ENCODE measurements around the gene TSC22D3. TPM values are rescaled to one million over a fixed set of nuclear protein-coding genes. Genes with fewer than 3 reads are reported as not detected.
"Not testable (repeated sequence)": the region's sequence is repeated elsewhere in the genome, so short reads cannot be mapped to it uniquely, and the experiment has no call there.

TSC22D3 gene
- total RNA-seq, result 10 to 100 TPM; 45.0 to 47.3 TPM
- polyA plus RNA-seq, result 790 TPM

GRCh38 chrX:107775734-107776511 lies at the start of gene TSC22D3:
Gene TSC22D3 (minus strand): TSS chrX:107775787. CDS start chrX:107775419, 368 bp downstream.
- CTCF ChIA-PET, result interaction anchor here (0.9 to 7.4 kb wide), 14 partner anchors 10 to 147 kb away, joined by 3 to 145 read pairs (median 4); partner anchors contain the start of gene PRPS1
- peak; percentile 38 to 75 (median 60) for DNase-seq
- Histone ChIP-seq H3K27ac (ENCODE audit: low read depth, low read length) (peak within 1 kb of the TSS; percentile 43), H3K4me1 (ENCODE audit: insufficient read depth, low read length) (no peaks in the 10 kb centered on the region), H3K27me3 (ENCODE audit: insufficient read depth, low read length, poor library complexity, severe bottlenecking) (no peaks in the 10 kb centered on the region), H3K4me3 (ENCODE audit: low read length) (peak within 1 kb of the TSS; percentile 73), H3K9me3 (ENCODE audit: low read length) (no peaks in the 10 kb centered on the region), H3K36me3 (ENCODE audit: insufficient read depth, low read length) (no peaks in the 10 kb centered on the region)
- Mint-ChIP-seq H3K27me3 (peaks cover 0 to 18% of the 10 kb centered on the region in 2 donors), H3K27ac (peak within 1 kb of the TSS; percentile 68 to 98 (median 92)), H3K4me3 (peak within 1 kb of the TSS; percentile 87 to 94 (median 90)), H3K36me3 (peaks cover 0 to 7% (median 0%) of the 10 kb centered on the region in 3 donors), H3K4me1 (peaks cover 12 to 27% (median 18%) of the 10 kb centered on the region in 3 donors), H3K9me3 (no peaks in the 10 kb centered on the region)
- POLR2A ChIA-PET, result interaction anchor here (0.9 to 3.7 kb wide), 7 partner anchors 33 to 147 kb away, joined by 3 to 26 read pairs (median 5); partner anchors contain the start of gene PRPS1

- H3K4me3 Mint-ChIP-seq, result peak overlapping the region in 2 of 7 donors; percentile 3 to 30
- POLR2A ChIA-PET, result no interaction called here
- DNase-seq, result no peak
These were observed 47.9 kb upstream of the TSC22D3 start for GRCh38 chrX:107823456-107823855.

GRCh38 chrX:107823042-107823441 lies 47.5 kb upstream of the TSC22D3 start:
- H3K27ac Mint-ChIP-seq, result no peak overlapping the region
- no peaks in the 10 kb centered on the region for H3K9me3 ChIP-seq (ENCODE audit: low read length)
- H3K9me3 Mint-ChIP-seq, result peaks cover 0 to 6% (median 3%) of the 10 kb centered on the region in 5 donors
- H3K27me3 Mint-ChIP-seq, result peaks cover 7 to 8% of the 10 kb centered on the region in 2 donors
- H3K27ac ChIP-seq (ENCODE audit: low read depth, low read length), result no peak overlapping the region
- peaks cover 7% of the 10 kb centered on the region for H3K4me1 ChIP-seq (ENCODE audit: insufficient read depth, low read length)
- no peak overlapping the region for H3K4me3 Mint-ChIP-seq
- no peak for DNase-seq
- peaks cover 20 to 33% (median 26%) of the 10 kb centered on the region in 3 donors for H3K4me1 Mint-ChIP-seq
- no peak overlapping the region for H3K4me3 ChIP-seq (ENCODE audit: low read length)
- H3K36me3 Mint-ChIP-seq, result peaks cover 0 to 4% (median 0%) of the 10 kb centered on the region in 3 donors
- ChIA-PET POLR2A (no interaction called here), CTCF (no interaction called here)
- no peaks in the 10 kb centered on the region for H3K36me3 ChIP-seq (ENCODE audit: insufficient read depth, low read length)
- H3K27me3 ChIP-seq (ENCODE audit: insufficient read depth, low read length, poor library complexity, severe bottlenecking), result no peaks in the 10 kb centered on the region

More at GRCh38 chrX:107823456-107823855, 47.9 kb upstream of the TSC22D3 start:
- Histone ChIP-seq H3K4me1 (ENCODE audit: insufficient read depth, low read length) (peaks cover 7% of the 10 kb centered on the region), H3K36me3 (ENCODE audit: insufficient read depth, low read length) (no peaks in the 10 kb centered on the region), H3K27ac (ENCODE audit: low read depth, low read length) (no peak overlapping the region), H3K4me3 (ENCODE audit: low read length) (no peak overlapping the region), H3K9me3 (ENCODE audit: low read length) (no peaks in the 10 kb centered on the region), H3K27me3 (ENCODE audit: insufficient read depth, low read length, poor library complexity, severe bottlenecking) (no peaks in the 10 kb centered on the region)
- Mint-ChIP-seq H3K9me3 (peaks cover 0 to 6% (median 3%) of the 10 kb centered on the region in 5 donors), H3K4me1 (peaks cover 20 to 38% (median 28%) of the 10 kb centered on the region in 3 donors), H3K36me3 (peaks cover 0 to 4% (median 0%) of the 10 kb centered on the region in 3 donors), H3K27ac (no peak overlapping the region), H3K27me3 (peaks cover 7 to 8% of the 10 kb centered on the region in 2 donors)
- CTCF ChIA-PET, result no interaction called here

- peaks cover 0 to 6% (median 3%) of the 10 kb centered on the region in 3 donors for H3K4me1 Mint-ChIP-seq
- peaks cover 3 to 4% of the 10 kb centered on the region in 2 donors for H3K27me3 Mint-ChIP-seq
- H3K4me3 Mint-ChIP-seq, result no peak overlapping the region
- H3K36me3 ChIP-seq (ENCODE audit: insufficient read depth, low read length), result no peaks in the 10 kb centered on the region
- no peaks in the 10 kb centered on the region for H3K36me3 Mint-ChIP-seq
- no peak overlapping the region for H3K4me3 ChIP-seq (ENCODE audit: low read length)
- H3K4me1 ChIP-seq (ENCODE audit: insufficient read depth, low read length), result peaks cover 1% of the 10 kb centered on the region
- H3K27me3 ChIP-seq (ENCODE audit: insufficient read depth, low read length, poor library complexity, severe bottlenecking), result no peaks in the 10 kb centered on the region
- no peak for DNase-seq
- peaks cover 0 to 6% (median 3%) of the 10 kb centered on the region in 5 donors for H3K9me3 Mint-ChIP-seq
- H3K27ac Mint-ChIP-seq, result no peak overlapping the region
- ChIA-PET CTCF (no interaction called here), POLR2A (no interaction called here)
- no peaks in the 10 kb centered on the region for H3K9me3 ChIP-seq (ENCODE audit: low read length)
- H3K27ac ChIP-seq (ENCODE audit: low read depth, low read length), result no peak overlapping the region
These were observed 43.4 kb upstream of the TSC22D3 start for GRCh38 chrX:107818900-107819521.

GRCh38 chrX:107810053-107810452 lies 34.5 kb upstream of the TSC22D3 start:
- H3K4me1 ChIP-seq (ENCODE audit: insufficient read depth, low read length); DNase-seq; H3K4me3 Mint-ChIP-seq; CTCF ChIA-PET; H3K36me3 ChIP-seq (ENCODE audit: insufficient read depth, low read length); H3K4me1 Mint-ChIP-seq; H3K27ac ChIP-seq (ENCODE audit: low read depth, low read length); POLR2A ChIA-PET; H3K9me3 ChIP-seq (ENCODE audit: low read length); H3K4me3 ChIP-seq (ENCODE audit: low read length); H3K27ac Mint-ChIP-seq; H3K27me3 ChIP-seq (ENCODE audit: insufficient read depth, low read length, poor library complexity, severe bottlenecking); H3K36me3 Mint-ChIP-seq; H3K9me3 Mint-ChIP-seq: not testable (repeated sequence)
- H3K27me3 Mint-ChIP-seq, result peaks cover 19 to 28% of the 10 kb centered on the region in 2 donors

GRCh38 chrX:107805179-107805578 lies 29.6 kb upstream of the TSC22D3 start:
- Mint-ChIP-seq H3K36me3 (no peaks in the 10 kb centered on the region), H3K9me3 (peaks cover 0 to 3% (median 2%) of the 10 kb centered on the region in 5 donors), H3K27ac (peak overlapping the region in 1 of 8 donors; percentile 15), H3K4me1 (no peaks in the 10 kb centered on the region), H3K4me3 (no peak overlapping the region), H3K27me3 (peaks cover 13 to 19% of the 10 kb centered on the region in 2 donors)
- POLR2A ChIA-PET, result no interaction called here
- DNase-seq, result no peak
- Histone ChIP-seq H3K36me3 (ENCODE audit: insufficient read depth, low read length) (no peaks in the 10 kb centered on the region), H3K9me3 (ENCODE audit: low read length) (no peaks in the 10 kb centered on the region), H3K4me1 (ENCODE audit: insufficient read depth, low read length) (no peaks in the 10 kb centered on the region), H3K27me3 (ENCODE audit: insufficient read depth, low read length, poor library complexity, severe bottlenecking) (no peaks in the 10 kb centered on the region), H3K27ac (ENCODE audit: low read depth, low read length) (no peak overlapping the region), H3K4me3 (ENCODE audit: low read length) (no peak overlapping the region)
- CTCF ChIA-PET, result no interaction called here

- no peak overlapping the region for H3K4me3 ChIP-seq (ENCODE audit: low read length)
- no peaks in the 10 kb centered on the region for H3K36me3 ChIP-seq (ENCODE audit: insufficient read depth, low read length)
- no peaks in the 10 kb centered on the region for H3K36me3 Mint-ChIP-seq
- H3K27ac Mint-ChIP-seq, result no peak overlapping the region
- H3K4me3 Mint-ChIP-seq, result no peak overlapping the region
- no peak overlapping the region for H3K27ac ChIP-seq (ENCODE audit: low read depth, low read length)
- H3K4me1 Mint-ChIP-seq, result no peaks in the 10 kb centered on the region
- ChIA-PET POLR2A (no interaction called here), CTCF (no interaction called here)
- H3K4me1 ChIP-seq (ENCODE audit: insufficient read depth, low read length), result no peaks in the 10 kb centered on the region
- no peaks in the 10 kb centered on the region for H3K27me3 ChIP-seq (ENCODE audit: insufficient read depth, low read length, poor library complexity, severe bottlenecking)
- peaks cover 0 to 3% (median 2%) of the 10 kb centered on the region in 5 donors for H3K9me3 Mint-ChIP-seq
- no peaks in the 10 kb centered on the region for H3K9me3 ChIP-seq (ENCODE audit: low read length)
- H3K27me3 Mint-ChIP-seq, result peaks cover 13 to 26% of the 10 kb centered on the region in 2 donors
- DNase-seq, result no peak
These were observed 28.8 kb upstream of the TSC22D3 start for GRCh38 chrX:107804427-107804826.

GRCh38 chrX:107787827-107788226 lies 12.2 kb upstream of the TSC22D3 start:
- Mint-ChIP-seq H3K27ac (no peak overlapping the region), H3K4me3 (no peak overlapping the region), H3K27me3 (peaks cover 2 to 4% of the 10 kb centered on the region in 2 donors), H3K4me1 (no peaks in the 10 kb centered on the region), H3K36me3 (no peaks in the 10 kb centered on the region), H3K9me3 (no peaks in the 10 kb centered on the region)
- Histone ChIP-seq H3K36me3 (ENCODE audit: insufficient read depth, low read length) (no peaks in the 10 kb centered on the region), H3K4me1 (ENCODE audit: insufficient read depth, low read length) (no peaks in the 10 kb centered on the region), H3K27me3 (ENCODE audit: insufficient read depth, low read length, poor library complexity, severe bottlenecking) (no peaks in the 10 kb centered on the region), H3K27ac (ENCODE audit: low read depth, low read length) (no peak overlapping the region), H3K9me3 (ENCODE audit: low read length) (no peaks in the 10 kb centered on the region), H3K4me3 (ENCODE audit: low read length) (no peak overlapping the region)
- DNase-seq, result no peak
- ChIA-PET CTCF (interaction anchor here (1.7 kb wide), 1 partner anchor 12 kb away, joined by 4 read pairs; the partner anchor contains the start of gene TSC22D3), POLR2A (no interaction called here)

All from CD8-positive, alpha-beta memory T cell (primary cell).